HG03060 (cell line): ENCODE measurements around the gene UBAC1.
"Not testable (repeated sequence)": the region's sequence is repeated elsewhere in the genome, so short reads cannot be mapped to it uniquely, and the experiment has no call there.

Experiments used
- ATAC-seq: cut with Tn5 transposase; IDR thresholded peaks from one replicate; pipeline ENCODE4 v1.9.1; 2021; ENCODE audit warnings: low read depth, moderate number of reproducible peaks; ENCODE audit not compliant: unreplicated experiment

Gene UBAC1

GRCh38 chr9:135944444-135945252, 16.5 kb downstream of the UBAC1 start:
- no peak for ATAC-seq

- ATAC-seq, result not testable (repeated sequence)
These were observed 17.6 kb downstream of the UBAC1 start for GRCh38 chr9:135943604-135944003.

GRCh38 chr9:135941288-135941995, 19.7 kb downstream of the UBAC1 start:
- ATAC-seq, result no peak

GRCh38 chr9:135939351-135940265, 21.6 kb downstream of the UBAC1 start:
- no peak for ATAC-seq

- ATAC-seq, result no peak
These were observed 23.4 kb downstream of the UBAC1 start for GRCh38 chr9:135937521-135938489.

GRCh38 chr9:135933114-135933513, 28.1 kb downstream of the UBAC1 start:
- no peak for ATAC-seq

GRCh38 chr9:135932656-135933055, 28.5 kb downstream of the UBAC1 start:
- ATAC-seq, result no peak

GRCh38 chr9:135931349-135931820, 29.8 kb downstream of the UBAC1 start:
- no peak for ATAC-seq

GRCh38 chr9:135930446-135931345, 30.5 kb downstream of the UBAC1 start:
- no peak for ATAC-seq

GRCh38 chr9:135929656-135930445, 31.3 kb downstream of the UBAC1 start:
- no peak for ATAC-seq

- ATAC-seq, result no peak
These were observed 32.2 kb downstream of the UBAC1 start for GRCh38 chr9:135928731-135929655.

- no peak for ATAC-seq
These were observed 33.0 kb downstream of the UBAC1 start for GRCh38 chr9:135928074-135928730.

GRCh38 chr9:135927195-135928013, 33.8 kb downstream of the UBAC1 start:
- no peak for ATAC-seq

- no peak for ATAC-seq
These were observed 34.6 kb downstream of the UBAC1 start for GRCh38 chr9:135926402-135927194.
